ENCODE results near the gene PMPCA.

DNA sequence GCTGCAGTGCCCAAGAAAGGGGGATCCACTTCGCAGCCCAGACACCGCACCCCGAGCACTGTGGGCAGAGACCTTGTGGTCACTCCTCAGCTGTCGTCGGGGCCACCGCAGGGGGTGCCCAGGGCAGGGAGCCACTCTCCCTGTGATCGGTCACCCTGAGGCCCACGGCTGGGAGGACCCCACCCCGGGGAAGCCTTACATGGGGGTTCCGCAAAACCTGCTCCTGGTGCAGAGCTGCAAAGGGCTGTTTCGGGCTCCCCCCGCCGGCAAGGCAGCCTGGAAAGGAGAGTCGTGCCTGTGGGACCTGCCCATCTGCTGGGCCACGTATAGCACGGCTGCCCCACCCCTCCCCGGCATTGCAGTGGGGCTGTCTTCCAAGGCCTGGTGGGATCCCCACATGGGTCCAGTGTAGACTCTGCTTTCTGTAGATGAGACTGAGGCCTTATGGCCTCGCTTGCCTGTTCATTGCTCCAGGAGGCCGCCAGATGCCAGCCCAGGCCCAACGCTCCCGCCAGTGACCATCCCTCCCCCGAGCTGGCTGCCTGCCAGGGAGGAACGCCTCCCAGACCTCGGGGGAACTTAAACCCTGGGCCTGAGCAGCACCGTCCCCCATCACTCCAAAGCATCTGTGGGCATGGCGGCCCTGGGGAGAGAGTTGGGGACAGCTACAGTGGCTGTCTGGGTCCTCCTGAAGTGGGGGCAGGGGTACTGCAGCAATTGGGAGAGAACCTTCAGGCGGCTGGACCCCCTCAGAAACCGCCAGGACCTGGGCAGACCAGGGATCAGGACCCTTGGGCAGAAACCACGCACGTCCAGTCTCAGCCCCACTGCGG is 45.3 kb upstream of the PMPCA start:
- TF ChIP-seq, protein P1, sequence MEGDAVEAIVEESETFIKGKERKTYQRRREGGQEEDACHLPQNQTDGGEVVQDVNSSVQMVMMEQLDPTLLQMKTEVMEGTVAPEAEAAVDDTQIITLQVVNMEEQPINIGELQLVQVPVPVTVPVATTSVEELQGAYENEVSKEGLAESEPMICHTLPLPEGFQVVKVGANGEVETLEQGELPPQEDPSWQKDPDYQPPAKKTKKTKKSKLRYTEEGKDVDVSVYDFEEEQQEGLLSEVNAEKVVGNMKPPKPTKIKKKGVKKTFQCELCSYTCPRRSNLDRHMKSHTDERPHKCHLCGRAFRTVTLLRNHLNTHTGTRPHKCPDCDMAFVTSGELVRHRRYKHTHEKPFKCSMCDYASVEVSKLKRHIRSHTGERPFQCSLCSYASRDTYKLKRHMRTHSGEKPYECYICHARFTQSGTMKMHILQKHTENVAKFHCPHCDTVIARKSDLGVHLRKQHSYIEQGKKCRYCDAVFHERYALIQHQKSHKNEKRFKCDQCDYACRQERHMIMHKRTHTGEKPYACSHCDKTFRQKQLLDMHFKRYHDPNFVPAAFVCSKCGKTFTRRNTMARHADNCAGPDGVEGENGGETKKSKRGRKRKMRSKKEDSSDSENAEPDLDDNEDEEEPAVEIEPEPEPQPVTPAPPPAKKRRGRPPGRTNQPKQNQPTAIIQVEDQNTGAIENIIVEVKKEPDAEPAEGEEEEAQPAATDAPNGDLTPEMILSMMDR (IDR thresholded peaks at IDR 0.05 in 4 of 5, conservative IDR thresholded peaks at IDR 0.05 in 1 of 5), result no peak
- no peak for TF ChIP-seq POLR2A (IDR thresholded peaks at IDR 0.05)

All from gastrocnemius medialis (tissue), 4 donors.